HG03196 (cell line): ENCODE data around the gene DDR1.
"Not testable (repeated sequence)": the region's sequence is repeated elsewhere in the genome, so short reads cannot be mapped to it uniquely, and the experiment has no call there.

ENCODE experiments used
- ATAC-seq: cut with Tn5 transposase; IDR thresholded peaks from one replicate; pipeline ENCODE4 v1.9.1; 2021; ENCODE audit not compliant: unreplicated experiment

Gene DDR1

DNA sequence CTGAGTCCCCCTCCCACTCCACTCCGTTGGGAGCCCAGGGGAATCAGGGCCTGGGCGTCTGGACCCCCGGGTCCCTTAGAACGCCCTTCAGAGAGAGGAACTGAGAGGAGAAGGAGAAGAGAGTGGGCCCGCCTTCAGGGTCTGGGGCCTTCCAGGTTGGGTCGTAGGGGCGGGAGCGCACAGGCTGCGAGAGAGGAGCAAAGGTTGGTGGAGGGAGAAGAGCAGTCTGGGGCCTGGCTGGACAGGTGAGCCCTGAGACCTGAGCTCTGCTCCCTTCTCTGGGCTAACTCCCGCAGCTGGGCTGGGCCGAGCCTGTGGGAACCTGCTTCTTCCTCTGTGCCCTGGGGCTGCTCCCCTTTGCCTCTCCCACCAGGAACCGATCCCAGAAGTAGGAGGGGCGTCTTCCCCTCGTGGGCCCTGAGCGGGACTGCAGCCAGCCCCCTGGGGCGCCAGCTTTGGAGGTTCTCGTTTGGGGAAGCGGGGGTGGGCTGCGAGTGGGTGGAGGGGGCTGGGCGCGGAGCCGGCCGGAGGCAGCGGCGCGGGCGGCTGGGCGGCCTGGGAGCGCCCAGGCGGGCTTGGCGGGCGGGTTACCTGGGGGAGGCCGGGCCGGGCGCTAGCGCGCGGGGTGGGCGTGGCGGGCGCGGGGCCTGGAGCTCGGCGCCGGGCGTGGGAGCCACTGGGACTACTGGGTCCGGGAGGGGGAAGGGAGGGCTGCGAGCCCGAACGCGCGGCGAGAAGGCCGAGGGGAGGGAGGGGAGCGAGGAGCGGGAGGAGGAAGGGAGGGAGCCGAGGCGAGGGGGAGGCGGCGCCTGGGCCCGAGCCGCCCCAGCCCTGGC, at the start of gene DDR1:
DDR1 (plus strand) TSS at position 835 of the 836 bp plus-strand sequence. CDS start 4,211 bp downstream, outside the sequence.
- no peak for ATAC-seq

DNA sequence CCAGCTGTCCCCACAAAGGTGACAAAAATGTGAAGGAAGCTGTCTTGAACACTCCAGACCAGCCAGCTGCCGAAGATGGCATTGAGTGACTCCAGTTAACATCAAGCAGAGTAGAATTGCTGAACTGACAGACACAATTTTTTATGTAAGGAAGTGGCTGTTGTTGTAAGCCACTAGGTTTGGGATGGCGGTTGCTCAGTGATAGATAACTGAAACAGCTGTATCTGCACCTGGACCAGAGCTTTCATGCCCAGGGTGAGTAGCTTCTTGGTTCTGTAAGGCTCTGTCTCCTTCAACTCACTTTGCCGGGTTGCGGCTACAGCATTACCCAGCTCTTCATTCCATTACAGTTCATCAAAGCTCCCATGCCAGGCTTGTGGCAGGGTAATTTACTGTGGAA, 49.7 kb upstream of the DDR1 start:
- no peak for ATAC-seq

DNA sequence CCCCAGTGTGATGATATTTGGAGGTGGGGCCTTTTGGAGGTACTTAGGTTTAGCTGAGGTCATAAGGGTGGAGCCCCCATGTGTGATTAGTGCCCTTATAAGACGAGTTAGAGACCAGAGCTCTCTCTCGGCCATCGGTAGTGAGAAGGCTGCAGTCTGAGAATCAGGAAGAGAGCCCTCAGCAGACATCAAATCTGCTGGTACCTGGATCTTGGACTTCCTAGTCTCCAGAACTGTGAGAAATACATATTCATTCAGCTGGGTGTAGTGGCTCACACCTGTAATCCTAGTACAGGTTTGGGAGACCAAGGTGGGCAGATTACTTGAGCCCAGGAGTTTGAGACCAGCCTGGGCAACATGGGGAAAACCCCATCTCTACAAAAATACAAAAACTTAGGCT, 48.7 kb upstream of the DDR1 start:
- ATAC-seq: no peak

DNA sequence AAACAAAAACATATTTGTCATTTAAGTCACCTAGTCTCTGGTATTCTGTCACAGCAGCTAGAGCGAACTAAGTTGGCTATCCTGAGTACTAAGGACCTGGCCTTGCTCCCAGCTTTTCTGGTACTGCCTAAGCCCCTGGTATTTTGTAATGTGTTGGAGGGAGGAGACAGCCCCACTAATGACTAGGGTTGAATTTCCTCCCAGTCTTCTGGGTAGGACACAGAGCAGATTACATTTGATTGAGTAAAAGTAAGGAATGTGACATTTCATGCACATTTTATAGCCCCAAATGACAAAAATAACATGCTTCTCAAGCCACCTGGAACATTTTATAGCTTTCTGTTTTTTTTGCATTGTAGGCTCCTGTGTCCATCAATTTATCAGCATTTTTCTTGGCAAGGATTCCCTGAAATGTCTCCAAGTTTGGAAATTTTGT, 47.9 kb upstream of the DDR1 start:
- ATAC-seq: no peak

DNA sequence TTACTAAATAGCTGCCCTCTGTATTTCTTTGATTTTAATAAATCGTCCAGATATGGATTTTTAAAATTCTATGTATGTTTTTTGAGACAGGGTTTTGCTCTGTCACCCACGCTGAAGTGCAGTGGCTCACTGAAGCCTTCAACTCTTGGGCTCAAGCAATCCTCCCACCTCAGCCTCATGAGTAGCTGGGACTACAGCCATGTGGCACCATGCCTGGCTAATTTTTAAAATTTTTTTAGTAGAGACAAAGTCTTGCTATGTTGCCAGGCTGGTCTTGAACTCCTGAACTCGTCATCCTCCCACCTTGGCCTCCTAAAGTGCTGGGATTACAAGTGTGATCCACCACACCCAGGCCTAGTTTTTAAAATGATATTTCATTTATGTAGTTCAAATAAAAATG, 47.4 kb upstream of the DDR1 start:
- no peak for ATAC-seq

DNA sequence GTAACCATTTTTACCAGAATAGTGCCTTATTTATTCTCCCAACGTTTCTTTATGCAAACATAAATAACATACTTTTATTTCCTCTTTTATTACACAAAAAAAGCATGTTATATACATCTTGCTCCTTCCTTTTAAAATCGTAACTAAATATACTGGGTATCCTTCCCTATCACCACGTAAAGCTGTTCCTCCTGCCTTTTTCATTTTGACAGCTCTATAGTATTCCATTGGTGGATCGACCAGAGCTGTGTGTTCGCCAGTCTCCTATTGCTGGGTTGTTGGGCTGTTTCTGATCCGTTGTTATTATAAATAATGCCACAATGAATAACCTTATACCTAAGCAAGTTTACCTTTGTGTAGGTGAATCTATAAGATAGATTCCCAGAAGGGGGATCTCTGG, 46.9 kb upstream of the DDR1 start:
- ATAC-seq: no peak

DNA sequence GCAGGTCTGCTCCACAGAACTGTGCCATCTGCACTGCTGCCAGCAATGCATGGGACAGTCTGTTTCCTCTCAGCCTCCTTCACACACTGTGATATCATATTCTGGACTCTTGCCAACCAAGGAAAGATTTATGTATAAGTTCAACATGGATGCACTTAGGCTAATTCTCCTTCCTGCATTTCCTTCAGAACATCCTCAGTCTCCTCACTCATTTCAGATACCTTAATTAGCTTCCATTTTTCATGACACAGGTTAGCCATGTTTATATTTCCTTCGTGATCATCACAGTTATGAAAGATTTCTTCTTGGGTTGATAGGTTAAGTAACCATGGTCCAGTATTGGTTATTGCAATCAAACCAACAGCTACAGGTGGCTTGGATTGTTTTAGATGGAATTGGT, 46.4 kb upstream of the DDR1 start:
- ATAC-seq: no peak

DNA sequence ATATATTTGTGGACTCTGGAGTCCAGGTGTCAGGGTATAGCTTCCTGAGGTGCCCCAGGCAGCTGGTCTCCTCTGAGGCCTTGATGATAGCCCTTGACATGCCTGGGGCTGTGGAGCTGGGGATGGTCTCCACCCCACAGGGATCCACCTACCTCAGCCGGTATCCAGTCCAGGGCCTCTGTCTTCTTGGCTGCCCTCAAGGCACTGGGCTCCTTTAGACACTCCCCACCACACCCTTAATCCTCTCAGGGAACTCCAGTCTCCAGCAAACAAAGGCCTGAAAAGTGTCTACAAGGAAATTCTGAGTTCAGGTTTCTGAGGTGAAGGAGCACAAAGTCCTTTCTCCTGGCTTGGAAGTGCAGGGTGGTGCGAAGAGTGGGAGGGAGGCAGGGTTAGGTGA, 44.6 kb upstream of the DDR1 start:
- ATAC-seq: no peak

DNA sequence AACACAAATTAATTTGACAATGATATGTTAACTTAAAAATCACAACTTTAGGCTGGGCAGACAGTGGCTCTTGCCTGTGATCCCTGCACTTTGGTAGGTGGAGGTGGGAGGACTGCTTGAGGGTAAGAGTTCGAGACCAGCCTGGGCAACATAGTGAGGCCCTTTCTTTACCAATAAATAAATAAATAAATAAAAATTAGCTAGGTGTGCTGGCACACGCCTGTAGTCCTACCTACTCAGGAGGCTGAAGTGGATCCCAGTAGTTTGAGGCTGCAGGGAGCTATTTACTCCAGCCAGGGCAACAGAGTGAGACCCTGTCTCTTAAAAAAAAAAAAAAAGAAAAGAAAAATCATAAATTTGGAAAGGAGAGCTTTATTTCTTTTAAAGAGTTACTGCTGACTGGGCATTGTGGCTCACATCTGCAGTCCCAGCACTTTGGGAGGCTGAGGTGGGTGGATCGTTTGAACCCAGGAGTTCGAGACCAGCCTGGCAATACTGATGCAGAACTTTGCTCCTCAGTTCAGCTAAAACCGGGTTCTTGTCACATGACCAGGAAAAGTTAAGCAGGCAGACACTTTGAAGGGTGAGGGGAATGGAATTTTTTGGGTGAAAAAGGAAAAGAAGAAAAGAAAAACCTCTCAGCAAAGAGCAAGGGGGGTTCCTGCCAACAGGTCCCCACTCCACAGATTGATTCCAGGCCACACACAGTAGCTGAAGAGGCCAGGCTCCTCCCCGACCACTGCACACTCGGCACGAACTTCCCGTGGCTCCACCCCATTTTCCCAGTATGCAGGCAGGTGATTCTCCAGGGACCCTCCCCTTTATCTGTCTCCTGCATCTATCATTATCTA, 44.0 kb upstream of the DDR1 start:
- no peak for ATAC-seq

DNA sequence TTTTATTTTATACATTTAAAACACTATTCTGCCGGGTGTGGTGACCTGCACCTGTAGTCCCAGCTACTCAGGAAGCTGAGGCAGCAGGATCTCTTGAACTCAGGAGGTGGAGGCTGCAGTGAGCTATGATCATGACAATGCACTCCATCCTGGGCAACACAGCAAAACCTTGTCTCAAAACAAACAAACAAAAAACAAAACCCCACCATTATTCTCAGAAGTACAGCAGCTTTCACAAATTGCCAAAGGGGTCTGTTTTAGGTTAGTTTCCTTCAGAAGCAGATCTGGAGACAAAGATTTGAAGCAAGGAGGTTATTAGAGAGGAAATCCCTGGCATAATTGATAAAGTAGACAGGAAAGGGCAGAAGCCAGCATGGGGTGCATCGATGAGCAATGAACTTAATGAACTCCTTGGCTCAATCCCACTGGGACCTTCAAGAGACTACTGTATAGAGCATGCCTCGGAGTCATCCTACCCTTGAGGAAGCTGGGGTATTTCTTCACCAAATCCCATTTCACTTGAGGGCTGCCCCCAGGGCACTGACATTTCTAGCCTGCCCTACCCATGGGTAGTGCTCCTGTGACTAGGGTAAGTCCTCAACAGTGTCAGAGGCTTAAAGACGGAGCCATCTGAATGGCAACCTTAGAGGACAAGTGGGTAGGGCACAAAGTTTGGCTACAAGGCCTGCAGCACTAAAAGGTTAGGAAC, 43.2 kb upstream of the DDR1 start:
- ATAC-seq: no peak

DNA sequence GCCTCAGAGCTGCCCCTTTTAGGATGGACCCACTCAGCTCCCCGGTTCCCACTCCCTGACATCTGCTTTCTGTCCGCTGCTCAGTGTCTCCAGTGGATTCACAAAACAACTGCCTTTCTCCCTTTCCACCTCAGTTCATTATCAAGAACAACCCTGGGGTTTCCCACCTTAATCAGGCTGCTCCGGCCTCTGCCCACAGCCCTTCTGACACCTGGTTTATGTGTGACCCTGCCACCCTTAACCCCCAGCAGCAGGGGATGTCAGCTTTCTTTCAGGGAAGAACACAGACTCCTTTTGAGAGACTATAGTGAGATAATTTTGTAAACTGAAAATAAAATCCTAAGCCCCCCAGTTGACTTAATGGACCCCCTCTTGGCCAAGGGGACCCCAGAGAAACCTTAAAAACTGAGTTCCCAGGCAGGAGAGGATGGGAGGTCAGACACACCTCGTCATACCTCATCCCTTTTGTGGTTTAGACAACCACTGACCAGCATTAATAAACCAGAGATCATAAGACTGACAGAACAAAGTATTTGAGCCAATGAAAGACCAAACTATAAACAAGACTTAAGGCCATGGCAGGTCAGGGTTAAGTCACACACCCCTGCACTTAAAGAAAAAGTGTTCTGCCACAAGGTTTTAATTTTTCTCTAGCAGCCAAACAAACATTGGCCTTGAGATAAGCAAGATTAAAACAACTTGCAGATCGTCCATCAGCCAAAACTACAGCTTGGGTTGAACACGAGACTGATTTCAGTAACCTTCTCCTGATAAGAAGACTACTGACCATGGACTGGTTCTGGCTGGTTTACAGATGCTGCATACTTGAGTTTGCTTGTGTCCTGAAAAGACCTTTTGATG, 42.4 kb upstream of the DDR1 start:
- ATAC-seq: no peak

DNA sequence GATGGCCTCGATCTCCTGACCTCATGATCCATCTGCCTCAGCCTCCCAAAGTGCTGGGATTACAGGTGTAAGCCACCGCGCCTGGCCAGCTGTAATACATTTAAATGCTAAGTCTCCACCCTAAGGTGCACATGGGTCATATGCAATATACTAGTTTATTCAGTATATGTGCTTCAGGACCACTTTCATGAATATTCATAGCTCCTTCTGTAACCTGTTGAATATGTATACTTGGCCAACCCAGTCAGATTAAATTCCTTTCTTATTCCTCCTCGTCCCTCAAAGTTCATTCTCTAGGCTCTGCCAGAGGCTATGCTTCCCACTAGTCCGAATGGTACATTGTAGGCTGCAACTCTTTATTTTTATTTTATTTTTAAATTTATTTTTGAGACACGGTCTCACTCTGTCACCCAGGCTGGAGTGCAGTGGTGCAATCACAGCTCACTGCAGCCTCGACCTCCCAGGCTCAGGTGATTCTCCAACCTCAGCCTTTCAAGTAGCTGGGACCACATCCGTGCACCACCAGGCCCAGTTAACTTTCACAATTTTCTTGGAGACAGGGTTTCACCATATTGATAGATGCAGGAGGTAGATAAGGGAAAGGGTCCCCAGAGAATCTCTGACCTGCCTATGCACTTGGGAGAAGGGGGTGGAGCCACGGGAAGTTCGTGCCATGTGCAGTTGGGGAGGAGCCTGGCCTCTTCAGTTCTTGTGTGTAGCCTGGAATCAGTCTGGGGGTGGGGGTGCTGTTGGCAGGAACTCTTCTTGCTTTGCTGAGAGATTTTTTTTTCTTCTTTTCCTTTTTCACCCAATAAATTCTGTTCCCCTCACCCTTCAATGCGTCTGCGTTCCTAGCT, 41.3 kb upstream of the DDR1 start:
- no peak for ATAC-seq

DNA sequence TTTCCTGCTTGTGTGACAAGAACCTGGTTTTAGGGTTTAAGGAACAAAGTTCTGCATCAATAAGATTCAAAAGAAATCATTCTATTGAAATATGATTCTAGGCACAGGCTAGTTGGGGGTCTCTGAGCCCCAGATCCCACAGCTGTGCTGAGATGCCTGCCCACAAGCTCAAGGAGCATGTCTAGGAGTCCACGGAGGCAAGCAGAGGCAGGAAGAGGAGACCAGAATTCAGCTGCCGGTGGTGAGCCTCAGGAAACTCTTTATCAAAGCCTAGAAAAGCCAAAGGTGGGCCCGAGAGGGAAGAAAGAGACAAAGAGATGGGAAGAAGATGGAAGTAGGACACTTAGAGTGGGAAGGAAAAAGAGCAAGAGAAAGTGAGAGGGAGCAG, 40.7 kb upstream of the DDR1 start:
- no peak for ATAC-seq

DNA sequence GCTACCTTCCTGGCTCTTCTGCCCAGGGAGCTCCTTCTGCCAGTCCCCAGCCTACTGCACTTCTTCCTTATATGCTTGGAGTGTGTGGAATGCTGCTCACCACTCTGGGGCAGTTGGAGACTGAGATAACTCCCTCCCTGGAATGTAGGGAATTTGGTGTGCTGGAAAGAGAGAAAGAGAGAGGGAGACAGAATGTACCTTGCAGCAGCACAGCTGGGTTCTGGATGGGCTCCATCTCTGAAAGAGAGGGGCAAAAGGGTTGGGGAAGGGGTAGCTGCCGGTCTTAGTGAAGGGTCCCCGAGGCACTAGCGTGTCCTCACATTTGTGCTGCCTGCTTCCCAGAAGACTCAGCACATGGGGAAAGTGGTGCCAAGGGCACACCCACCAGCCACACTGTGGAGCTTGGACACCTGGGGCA, 40.2 kb upstream of the DDR1 start:
- ATAC-seq: no peak

DNA sequence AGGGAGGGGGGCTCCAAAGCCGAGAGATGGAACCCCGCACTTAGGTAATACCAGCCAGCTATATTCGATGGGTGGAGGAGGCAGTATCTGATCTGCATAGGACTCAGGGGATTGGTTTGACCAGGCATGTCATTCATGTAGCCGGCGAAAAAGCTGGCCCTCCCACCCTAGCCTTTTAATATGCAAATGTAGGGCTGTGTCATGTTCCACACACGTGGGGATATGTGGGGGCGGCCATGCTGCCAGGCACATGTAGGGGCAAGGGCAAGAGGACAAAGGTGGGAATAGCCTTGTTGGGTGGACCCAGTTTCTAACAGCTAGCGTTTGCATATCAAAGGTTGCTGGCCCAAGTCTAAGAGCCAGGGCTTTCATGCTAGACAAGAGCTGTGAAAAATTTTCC, 39.1 kb upstream of the DDR1 start:
- no peak for ATAC-seq

DNA sequence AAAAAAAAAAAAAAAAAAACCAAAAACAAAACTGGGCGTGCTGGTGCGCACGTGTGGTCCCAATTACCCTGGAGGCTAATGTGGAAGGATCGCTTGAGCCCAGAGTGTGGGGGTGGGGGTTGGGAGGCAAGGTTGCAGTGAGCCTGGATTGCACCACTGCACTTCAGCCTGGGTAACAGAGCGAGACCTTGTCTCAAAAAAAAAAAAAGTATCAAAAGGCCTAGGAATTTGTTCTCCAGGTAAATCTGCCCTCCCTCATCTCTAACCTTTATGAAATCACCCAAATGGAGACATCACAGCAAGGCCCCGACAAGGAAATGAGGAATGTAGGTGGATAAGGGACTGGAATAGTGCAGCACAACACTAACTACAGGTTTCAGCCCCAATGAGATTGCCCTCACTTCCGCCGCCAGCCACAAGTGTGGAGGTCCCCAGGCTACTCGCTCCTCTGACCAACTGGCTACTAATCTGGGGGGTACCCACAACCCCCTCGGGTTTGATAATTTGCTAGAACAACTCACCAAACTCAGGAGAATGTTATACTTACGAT, 36.8 kb upstream of the DDR1 start:
- ATAC-seq: no peak

DNA sequence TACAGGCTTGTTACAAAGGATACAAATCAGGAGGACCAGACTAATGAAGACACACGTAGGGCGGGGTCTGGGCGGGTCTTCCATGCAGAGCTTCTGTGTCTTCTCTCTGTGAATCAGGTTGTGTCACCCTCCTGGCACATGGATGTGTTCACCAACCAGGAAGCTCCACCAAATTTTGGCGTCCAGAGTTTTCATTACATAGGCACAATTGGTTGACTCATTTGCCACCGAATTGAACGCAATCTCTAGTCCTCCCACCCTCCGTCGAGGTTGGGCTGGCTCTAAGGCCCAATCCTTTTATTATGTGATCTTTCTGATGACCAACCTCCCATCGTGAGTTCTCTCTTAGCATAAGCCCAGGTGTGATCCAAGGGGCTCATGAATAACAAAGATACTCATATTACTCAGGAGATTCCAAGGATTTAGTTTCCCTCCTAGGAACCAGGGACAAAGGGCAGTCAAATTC, 36.3 kb upstream of the DDR1 start:
- ATAC-seq: no peak

DNA sequence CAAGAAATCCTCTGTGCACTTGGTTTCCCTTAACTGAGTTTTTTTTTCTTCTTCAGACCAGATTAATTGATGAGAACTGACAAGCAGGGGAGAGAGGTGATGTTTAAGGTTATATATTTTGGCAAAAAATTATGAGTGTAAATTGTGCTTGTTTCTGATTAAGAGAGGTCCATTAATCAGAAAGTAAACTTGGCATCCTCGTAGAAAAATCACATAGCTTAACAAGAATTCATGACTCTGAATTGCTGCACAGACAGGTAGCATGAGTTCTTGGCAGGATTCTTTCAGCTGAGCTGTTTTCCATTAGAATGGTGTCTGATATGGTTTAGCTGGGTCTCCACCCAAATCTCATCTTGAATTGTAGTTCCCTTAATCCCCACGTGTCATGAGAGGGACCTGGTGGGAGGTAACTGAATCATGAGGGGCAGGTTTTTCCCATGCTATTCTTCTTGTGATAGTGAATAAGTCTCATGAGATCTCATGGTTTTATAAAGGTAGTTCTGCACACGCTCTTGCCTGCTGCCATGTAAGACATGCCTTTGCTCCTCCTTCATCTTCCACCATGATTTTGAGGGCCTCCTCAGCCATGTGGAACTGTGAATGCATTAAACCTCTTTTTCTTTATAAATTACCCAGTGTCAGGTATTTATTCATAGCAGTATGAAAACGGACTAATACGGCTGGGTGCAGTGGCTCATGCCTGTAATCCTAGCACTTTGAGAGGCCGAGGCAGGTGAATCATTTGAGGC, 34.2 kb upstream of the DDR1 start:
- ATAC-seq: no peak

DNA sequence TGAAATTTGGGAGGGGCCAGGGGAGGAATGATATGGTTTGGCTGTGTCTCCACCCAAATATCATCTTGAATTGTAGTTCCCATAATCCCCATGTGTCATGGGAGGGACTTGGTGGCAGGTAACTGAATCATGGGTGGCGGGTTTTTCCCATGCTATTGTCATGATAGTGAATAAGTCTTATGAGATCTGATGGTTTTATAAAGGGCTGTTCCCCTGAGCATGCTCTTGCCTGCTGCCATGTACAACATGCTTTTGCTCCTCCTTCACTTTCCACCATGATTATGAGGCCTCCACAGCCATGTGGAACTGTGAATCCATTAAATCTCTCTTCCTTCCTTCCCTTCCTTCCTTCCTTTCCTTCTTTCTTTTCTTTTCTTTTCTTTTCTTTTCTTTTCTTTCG, 31.9 kb upstream of the DDR1 start:
- ATAC-seq: not testable (repeated sequence)
